Stimulated activated CD4-positive, alpha-beta T cell treated with anti-CD3 and anti-CD28 coated beads, Interleukin-2, amount 100 ng/mL, for 24 hours (primary cell): ENCODE results near the gene MB21D2.

Experiments
- DNase-seq, 2 donors: peaks; one replicate each; pipeline ENCODE4 v3.0.0-alpha.2; 2020

Gene MB21D2

DNA sequence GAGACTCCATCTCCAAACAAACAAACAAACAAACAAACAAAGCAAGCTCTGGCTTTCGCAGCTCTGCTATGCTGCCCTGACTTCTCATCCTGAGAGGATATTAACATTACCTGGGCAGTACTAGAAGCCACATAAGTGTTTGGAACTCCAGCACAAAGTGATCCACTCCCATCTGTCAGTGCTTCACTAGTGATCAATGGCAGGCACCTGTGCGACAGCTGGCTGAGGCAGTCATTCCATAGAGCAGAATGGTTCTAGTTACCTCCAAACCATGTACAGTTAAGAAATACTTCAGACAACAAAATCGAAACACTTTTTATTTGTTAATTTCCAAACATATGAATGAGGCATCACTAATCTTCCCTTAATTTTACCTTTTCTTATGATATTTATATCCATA lies 2.8 kb upstream of the MB21D2 start:
- no peak for DNase-seq

DNA sequence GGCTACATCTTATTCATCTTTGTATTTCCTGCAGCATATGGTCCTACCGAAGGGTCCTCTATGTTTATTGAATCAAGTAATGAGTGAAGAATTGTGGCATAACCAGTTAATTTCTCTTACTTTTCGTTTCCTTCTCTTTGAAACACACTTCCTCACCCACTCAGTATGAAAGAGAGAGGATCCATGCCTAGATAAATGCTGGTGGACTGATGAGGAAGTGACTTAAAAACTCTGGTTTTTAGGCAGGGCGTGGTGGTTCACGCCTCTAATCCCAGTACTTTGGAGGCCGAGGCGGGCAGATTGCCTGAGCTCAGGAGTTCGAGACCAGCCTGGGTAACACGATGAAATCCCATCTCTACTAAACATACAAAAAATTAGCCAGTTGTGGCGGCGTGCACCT lies 2.2 kb upstream of the MB21D2 start:
- no peak for DNase-seq

- DNase-seq, result no peak
These were observed 576 bp upstream of the MB21D2 start for GRCh38 chr3:192918275-192918588.

GRCh38 chr3:192917028-192917403 lies 640 bp downstream of the MB21D2 start:
- peak; percentile 30 to 49 for DNase-seq

GRCh38 chr3:192916371-192917027 lies 1.2 kb downstream of the MB21D2 start:
- DNase-seq, result peak in 1 of 2 donors; percentile 17

DNA sequence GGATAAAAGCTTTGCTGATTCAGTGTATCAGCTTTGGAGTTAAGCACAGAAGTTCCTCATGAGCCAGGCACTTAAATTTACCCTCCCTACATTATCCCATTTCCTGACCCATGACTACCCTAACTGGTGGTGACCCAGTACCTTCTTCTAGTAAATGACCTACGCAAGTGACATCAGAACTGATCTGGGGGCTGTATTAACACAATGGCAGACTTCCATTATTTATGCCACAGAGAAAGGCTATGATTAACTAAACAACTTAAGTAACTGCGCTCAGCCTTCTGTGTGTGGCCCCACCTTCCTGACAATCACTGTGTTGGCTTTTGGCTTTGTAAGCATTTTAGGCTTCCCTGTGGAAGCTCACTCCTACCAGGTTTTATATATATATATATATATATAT lies 1.9 kb downstream of the MB21D2 start:
- DNase-seq, result no peak

DNA sequence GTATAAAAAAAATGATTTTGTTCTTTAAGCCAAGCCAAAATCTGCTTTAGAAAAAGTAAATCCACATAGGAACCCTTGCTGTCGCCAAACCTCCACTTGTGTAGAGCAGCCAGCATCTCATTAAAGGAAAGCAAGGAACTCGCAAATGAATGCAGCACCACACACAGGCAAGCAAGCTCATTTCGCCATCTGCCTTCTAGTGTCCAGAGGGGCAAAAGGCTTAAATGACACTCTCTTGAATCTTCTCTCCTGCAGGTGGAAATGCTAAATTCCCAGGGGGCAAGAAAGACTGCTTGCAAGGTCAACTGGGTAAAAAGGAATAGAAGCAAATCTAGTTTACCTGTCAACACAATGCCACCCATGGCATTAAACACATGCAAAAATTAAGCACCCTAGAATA lies 2.4 kb downstream of the MB21D2 start:
- no peak for DNase-seq

GRCh38 chr3:192914848-192915247 lies 2.8 kb downstream of the MB21D2 start:
- no peak for DNase-seq

GRCh38 chr3:192913540-192913939 lies 4.1 kb downstream of the MB21D2 start:
- no peak for DNase-seq

DNA sequence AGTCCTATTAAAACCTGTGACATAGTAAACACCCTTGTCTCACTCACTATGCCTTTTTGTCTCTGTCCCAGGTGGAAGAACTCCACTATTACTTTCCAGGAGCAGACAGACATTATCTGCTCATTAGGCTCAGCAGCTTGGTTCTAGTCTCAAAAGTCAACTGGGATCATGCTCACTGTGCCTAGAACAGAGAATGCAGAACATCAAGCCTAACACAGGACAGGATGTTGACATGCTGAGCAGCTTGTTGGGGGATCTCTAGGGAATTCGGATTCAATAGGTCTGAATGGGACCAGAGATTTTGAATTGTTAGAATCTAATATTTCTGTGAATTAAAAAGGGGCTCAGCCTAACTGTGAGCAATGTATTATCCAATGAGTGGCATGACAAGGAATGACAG lies 6.4 kb downstream of the MB21D2 start:
- no peak for DNase-seq

- no peak for DNase-seq
These were observed 9.9 kb downstream of the MB21D2 start for GRCh38 chr3:192907784-192908183.

- DNase-seq, result no peak
These were observed 10.7 kb downstream of the MB21D2 start for GRCh38 chr3:192906940-192907339.

DNA sequence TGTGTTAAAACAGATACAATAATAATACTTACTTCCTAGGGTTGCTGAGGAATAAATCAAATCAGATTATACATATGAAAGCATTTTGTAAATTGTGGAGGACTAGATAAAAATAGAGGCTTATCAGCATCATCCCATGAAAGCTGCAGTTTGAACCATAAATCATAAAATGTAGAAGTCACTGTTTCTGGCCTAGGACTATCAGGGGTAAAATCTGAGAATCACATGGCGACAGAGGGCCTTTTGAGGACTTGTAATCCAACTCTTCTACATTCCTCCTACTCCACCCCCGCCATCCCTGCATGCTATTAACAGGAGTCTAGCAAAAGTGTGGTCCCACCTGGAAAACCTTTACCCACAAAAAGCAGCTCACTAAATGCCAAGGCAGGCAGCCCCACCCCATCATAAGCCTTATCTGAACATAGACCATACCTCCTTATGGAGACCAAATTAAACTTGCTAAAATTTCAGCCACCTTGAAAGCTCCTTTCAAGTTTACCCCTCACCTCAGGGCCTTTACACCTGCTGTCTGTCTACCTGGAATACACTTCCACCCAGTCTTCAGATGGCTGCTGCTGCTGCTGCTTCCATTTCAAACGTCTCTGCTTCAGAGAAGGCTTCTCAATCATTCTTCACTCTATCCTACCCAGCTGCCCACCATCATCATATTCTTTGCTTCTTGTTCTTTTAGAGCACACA lies 11.5 kb downstream of the MB21D2 start:
- DNase-seq, result no peak

DNA sequence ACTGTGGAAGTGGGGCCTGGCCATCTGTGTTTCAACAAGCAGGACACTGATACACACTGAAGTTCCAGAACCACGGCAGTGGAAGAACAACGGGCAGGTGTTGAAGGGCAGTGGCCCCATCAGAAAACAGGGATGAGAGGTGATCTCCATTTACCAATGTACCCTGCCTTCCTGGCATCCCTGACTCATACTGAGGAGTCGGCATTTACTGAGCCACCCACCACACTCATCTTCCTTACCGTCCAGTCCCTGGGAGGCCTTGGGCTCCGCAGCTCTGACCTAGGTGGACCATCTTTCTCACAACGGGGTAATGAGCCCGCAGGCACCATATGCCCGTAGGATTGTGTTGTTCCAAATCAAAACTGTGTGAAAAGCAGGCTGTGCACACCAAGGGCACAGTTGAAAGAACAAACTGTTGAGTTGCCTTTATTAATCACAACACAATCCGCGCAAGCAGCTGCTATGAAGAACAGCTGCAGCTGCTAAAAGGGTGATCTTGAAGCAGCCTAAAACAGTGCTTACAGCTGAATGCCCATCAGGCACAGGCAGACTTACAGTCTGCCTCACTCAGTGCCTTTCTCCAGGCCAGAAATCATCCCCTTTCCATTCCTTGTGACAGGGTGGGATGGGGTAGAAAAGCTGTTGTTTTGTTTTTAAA lies 12.9 kb downstream of the MB21D2 start:
- no peak for DNase-seq

DNA sequence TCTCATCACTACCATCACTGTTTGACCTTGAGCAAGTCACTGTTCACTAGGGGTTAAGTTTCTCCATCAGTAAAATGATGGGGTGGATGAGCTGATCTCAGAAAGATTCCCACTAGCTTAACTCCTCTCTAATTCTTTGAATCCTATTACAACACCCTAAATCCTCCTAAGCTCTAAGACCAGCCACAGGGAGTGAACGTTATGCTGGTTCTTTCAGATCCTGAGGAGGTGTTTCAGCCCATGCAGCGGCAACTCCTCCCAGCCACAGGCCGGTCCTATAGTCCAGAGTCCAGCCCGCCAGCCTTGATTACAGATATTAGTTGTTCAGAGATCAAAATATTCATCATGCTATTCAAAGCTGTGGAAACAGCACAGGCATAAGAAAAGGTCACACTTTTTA lies 15.1 kb downstream of the MB21D2 start:
- DNase-seq, result no peak

DNA sequence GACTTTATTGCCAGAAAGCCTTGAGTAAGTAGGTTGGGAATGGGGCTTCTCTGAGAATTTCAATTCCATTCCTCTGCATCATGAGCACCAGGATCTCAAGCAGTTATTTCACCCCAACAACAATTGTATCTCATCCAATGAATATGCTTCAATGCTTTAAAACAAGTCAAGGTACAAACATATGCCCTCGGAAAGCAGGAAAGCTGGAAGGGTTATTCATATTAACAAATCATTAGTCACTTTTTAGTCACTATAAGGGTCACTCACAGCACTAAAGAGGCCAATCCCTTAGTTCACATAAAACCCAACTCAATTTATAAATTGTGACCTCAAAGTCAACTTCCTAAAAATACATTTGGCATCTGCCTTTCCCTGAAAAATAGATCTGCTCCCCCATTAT lies 16.2 kb downstream of the MB21D2 start:
- DNase-seq, result no peak

DNA sequence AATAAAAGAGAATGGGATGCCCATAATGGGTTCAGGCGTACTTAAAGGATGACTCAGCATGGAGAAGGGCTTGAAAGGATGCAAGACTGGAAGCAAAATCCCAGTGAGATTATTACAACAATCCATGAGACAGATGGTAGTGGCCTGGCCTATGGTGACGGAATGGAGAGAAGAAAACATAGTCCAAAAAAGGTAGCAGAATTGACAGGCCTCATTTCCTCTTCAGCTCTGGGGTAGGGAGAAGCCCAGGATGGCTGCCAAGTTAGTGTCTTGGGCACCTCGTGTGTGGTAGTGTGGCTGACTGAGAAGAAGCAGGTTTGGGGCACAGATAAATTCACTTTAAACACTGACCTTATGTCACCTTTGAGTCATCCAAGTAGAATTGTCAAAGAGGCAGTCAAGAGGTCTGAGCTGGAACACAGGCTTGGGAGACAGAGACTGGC lies 18.1 kb downstream of the MB21D2 start:
- no peak for DNase-seq

DNA sequence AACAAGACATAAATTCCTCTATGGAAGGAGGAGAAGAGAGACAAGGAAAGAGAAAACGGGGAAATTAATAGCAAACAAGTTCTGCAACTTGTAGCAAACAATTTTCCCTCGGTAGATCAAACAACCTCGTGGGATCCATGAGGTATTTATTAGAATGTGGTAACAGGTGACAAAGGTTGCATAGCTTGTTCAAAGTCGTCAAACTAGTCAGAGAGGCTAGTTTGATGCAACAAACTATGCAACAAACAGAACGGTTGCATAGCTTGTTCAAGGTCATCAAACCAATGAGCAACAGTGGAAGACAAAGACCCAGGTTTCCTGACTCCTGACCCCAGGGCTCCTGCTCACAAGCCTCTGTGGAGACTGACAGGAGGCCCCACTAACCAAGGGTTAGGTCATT lies 20.7 kb downstream of the MB21D2 start:
- no peak for DNase-seq

DNA sequence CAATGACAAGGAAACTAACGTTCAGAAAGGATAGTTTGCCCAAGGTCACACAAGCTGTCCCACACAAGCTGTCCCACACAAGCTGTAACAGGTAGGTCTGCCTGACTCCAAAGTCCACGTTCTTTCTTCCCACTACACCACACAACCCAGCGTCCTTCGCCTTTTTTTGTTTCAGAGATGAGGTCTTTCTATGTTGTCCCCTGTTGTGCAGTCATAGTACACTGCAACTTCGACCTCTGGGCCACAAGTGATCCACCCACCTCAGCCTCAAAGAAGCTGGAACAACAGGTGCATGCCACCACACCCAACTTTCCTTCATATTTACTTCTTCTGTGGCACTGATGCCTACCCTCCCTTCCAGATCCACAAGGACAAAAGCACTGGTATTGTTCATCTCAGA lies 21.4 kb downstream of the MB21D2 start:
- DNase-seq, result no peak

- DNase-seq, result no peak
These were observed 23.0 kb downstream of the MB21D2 start for GRCh38 chr3:192894676-192895075.

- peak; percentile 60 to 64 for DNase-seq
These were observed 24.5 kb downstream of the MB21D2 start for GRCh38 chr3:192892981-192893700.

DNA sequence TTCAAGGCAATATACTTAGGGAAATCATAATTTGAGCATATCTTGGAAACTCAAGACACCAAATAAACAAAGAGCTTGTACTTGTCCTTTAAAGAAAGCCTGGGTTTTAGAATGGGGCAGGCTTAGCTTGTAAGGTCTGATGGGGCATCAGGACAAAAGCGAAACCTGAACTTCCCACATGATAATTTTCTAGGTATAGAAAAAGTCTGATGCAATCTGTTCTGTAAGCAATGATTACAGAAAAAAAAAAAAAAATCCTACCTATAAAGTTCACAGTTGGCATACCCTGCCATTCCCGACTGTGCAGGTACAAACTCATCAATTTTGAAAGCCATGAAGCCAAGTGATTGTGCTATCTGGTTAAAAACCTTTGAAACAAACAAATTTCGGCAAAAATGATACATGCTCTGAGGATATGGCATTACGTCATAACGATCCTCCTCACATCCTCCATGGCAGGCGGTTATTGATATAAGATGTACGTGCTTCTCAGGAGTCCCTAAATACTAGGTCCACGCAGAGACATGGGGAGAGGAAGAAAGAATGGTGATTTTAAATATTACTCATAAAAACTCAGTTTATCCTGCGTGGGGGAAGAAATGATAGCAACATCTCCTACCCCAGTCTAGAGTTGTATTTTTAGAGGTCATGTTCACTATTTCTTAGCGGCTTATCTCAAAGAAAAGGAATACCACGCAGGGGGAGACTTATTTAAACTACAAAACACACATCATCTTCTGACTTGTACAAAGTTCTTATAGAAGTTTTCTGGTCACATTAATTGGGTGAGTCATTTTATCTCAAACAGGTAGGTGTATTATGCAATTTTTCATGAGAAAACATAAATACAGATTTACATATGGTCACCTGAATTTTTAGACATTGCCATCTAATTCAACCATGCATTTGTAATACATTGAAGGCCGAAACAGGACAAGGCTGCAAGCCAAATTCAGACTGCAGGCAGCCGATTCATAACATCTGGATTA lies 27.0 kb downstream of the MB21D2 start:
- DNase-seq, result no peak

GRCh38 chr3:192889679-192890078 lies 28.0 kb downstream of the MB21D2 start:
- no peak for DNase-seq
